D721Med (cell line): ENCODE measurements around the gene RHBDL2.
"Not testable (repeated sequence)": the region's sequence is repeated elsewhere in the genome, so short reads cannot be mapped to it uniquely, and the experiment has no call there.

Experiments
- DNase-seq: peaks from one replicate; pipeline ENCODE4 v3.0.0; 2011; ENCODE audit warnings: low spot score; ENCODE audit not compliant: insufficient read length
- FAIRE-seq: peaks from 2 replicates; lab custom pipeline; 2011; peaks lifted over from hg19 to GRCh38; lab: Jason Lieb, UNC
- TF ChIP-seq, protein P1 (sequence below): IDR thresholded peaks from 2 replicates; pipeline ENCODE4 v1.5.1; 2012; ENCODE audit warnings: mild to moderate bottlenecking, control low read depth; ENCODE audit not compliant: insufficient read depth; ENCODE audit errors: missing control alignments

RHBDL2 gene

DNA sequence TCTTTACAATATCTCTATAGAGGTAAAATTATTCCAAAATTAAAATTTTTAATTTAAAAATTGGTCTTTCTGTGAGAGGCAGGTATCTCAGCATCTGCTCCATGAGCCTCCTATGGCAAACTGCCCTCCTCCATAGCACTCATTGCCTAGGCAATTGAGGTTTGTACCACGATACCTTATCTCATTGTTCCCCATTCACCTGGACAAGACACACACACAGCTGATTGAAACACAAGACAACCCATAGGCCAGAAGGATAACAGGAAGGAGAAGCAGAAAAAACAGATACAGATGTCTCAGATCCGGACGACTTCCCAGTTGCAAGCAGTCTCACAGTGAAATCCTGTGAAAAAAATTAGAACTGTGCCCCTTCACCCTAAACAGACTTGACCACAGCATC is 24.3 kb downstream of the RHBDL2 start:
- DNase-seq (no peak), FAIRE-seq (no peak)
- TF ChIP-seq, protein P1, sequence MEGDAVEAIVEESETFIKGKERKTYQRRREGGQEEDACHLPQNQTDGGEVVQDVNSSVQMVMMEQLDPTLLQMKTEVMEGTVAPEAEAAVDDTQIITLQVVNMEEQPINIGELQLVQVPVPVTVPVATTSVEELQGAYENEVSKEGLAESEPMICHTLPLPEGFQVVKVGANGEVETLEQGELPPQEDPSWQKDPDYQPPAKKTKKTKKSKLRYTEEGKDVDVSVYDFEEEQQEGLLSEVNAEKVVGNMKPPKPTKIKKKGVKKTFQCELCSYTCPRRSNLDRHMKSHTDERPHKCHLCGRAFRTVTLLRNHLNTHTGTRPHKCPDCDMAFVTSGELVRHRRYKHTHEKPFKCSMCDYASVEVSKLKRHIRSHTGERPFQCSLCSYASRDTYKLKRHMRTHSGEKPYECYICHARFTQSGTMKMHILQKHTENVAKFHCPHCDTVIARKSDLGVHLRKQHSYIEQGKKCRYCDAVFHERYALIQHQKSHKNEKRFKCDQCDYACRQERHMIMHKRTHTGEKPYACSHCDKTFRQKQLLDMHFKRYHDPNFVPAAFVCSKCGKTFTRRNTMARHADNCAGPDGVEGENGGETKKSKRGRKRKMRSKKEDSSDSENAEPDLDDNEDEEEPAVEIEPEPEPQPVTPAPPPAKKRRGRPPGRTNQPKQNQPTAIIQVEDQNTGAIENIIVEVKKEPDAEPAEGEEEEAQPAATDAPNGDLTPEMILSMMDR, result no peak

DNA sequence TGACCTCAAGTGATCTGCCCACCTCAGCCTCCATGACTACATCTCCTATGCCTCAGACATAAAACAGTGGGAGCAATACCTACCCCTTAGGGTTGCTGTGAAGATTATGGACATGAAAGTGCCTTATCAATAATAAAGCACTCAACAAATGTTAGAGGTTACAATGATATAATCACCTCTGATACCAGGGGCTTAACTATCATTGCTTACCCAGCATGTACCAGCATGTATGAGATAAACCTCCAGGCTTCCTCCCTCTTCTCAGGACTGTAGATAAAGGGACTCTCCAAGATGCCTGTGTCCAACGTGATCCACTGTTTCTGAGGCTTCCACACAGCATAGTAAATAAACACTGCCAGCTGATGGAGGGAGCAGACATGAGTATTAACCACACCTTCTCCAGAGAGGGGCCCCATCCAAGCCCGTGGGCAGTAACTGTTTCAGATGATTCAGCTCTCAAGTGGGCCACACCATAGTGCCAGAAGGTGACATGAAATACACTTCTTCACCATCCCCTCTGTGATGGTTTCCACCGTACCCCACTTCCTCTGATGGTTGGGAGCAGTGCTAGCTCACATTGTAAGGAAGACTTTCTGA is 26.2 kb downstream of the RHBDL2 start:
- TF ChIP-seq, protein P1, result no peak
- FAIRE-seq, result no peak
- DNase-seq, result no peak

DNA sequence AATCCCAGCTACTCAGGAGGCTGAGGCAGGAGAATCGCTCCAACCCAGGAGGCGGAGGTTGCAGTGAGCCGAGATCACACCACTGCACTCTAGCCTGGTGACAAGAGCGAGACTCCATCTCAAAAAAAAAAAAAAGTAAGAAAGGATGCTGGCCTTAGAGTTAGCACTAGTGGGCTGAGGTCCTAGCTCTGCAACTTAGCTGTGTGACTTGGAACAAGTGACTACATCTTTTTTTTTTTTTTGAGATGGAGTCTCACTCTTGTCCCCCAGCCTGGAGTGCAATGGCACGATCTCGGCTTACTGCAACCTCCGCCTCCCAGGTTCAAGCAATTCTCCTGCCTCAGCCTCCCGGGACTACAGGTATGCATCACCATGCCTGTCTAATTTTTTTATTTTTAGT is 26.7 kb downstream of the RHBDL2 start:
- not testable (repeated sequence) for DNase-seq, FAIRE-seq

DNA sequence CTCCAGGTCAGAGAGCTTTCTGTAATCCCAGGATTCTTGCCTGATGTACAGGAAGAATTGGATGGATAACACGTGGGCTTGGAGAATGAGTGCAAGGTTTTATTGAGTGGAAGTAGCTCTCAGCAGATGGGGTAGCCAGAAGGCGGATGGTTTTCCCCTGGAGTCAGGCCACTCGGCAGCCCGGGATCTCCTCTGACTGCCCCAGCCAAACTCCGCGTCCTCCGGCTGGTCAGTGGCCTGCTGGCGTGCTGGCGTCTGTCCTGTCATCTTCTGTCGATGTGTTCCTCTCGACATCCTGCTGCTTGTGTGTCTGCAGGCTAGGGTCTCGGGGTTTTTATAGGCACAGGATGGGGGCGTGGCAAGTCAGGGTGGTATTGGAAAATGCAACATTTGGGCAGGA is 32.8 kb downstream of the RHBDL2 start:
- no peak for DNase-seq
- FAIRE-seq, result no peak
- TF ChIP-seq, protein P1, result no peak

DNA sequence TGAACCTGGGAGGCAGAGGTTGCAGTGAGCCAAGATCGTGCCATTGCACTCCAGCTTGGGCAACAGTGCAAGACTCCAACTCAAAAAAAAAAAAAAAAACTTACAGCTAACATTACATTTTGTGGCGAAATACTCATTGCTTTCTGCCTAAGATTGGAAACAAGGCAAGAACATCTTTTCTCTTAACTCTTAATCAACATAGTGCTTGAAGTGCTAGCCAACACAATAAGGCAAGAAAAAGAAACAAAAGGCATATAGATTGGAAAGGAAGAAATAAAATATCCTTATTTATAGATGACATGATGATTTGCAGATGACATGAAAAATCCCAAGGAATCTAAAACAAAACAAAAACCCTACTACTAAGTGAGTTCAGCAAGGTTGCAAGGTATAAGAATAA is 35.6 kb downstream of the RHBDL2 start:
- DNase-seq, result no peak
- no peak for FAIRE-seq
- TF ChIP-seq, protein P1, result no peak

DNA sequence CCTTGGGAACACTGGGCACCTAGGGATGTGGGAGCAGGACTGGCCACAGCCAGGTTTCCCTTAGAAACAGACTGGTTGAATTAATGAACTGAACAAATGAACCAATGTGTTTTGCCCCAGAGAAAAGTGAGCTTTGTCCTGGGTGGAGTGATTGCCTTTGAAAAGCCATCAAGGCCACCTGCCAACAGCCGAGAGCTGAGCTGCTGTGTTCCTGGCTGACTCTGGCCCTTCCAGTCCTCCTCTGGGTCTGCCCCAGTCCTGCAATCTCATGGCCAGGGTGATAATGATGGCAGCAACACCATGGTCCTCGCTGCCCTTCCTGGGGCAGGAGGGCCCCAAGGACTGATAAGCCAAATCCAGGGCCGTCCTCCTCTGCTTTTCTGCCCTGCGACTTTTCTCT is 42.1 kb downstream of the RHBDL2 start:
- DNase-seq (no peak), FAIRE-seq (no peak)
- TF ChIP-seq, protein P1, result no peak

DNA sequence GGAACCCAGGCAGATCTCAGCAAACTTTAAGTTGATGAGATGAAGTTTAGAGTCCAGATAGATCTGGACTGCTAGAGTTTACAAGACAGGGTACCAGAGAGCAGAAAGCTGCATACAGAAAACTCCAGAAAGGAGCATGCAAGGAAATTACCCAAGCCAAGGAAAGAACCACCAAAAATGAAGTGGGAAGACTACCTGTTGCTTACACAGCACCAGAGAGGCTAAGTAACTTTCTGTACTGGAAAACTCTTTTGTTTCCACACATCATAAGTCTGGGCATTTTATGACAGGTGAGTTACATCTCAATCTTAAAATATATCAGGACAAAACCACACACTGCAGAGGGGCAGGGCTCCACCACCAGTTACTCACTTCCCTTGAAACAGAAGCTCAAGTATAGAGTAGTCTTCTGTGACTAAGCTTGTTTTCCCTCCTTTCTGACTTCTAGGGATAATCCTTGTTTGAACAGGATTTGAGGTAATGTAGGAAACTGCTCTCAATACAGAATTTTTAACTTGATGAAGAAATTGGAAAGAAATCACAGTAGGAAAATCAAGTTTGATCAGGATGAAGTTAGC is 42.9 kb downstream of the RHBDL2 start:
- FAIRE-seq, result no peak
- TF ChIP-seq, protein P1, result no peak
- no peak for DNase-seq
